Measurements from ENCODE around the gene CNTNAP4. TPM values are rescaled to one million over a fixed set of nuclear protein-coding genes. Genes with fewer than 3 reads are reported as not detected.

Gene CNTNAP4
- total RNA-seq, 1 experiment from 2014 or later, result not detected

DNA sequence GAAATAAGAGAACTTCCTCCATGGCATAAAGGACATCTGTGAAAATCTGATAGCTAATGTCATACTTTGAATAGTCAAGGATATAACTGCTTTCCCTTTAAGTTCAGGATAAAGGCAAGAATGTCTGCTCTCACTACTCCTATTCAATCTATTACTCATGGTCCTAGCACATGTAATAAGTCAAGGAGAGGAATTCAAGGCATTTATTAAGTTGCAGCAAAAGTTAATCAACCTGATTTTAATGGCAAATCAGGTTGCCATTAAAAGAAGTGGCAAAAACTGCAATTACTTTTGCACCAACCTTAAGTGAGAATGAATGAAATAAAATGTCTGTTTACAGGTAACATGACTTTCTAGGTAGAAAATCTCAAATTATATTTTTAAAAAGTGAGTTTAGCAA, 225.9 kb downstream of the CNTNAP4 start:
- TF ChIP-seq EZH2phosphoT487 (IDR thresholded peaks at IDR 0.05; ENCODE audit: borderline replicate concordance, low read length), result no peak
- TF ChIP-seq, protein P1, sequence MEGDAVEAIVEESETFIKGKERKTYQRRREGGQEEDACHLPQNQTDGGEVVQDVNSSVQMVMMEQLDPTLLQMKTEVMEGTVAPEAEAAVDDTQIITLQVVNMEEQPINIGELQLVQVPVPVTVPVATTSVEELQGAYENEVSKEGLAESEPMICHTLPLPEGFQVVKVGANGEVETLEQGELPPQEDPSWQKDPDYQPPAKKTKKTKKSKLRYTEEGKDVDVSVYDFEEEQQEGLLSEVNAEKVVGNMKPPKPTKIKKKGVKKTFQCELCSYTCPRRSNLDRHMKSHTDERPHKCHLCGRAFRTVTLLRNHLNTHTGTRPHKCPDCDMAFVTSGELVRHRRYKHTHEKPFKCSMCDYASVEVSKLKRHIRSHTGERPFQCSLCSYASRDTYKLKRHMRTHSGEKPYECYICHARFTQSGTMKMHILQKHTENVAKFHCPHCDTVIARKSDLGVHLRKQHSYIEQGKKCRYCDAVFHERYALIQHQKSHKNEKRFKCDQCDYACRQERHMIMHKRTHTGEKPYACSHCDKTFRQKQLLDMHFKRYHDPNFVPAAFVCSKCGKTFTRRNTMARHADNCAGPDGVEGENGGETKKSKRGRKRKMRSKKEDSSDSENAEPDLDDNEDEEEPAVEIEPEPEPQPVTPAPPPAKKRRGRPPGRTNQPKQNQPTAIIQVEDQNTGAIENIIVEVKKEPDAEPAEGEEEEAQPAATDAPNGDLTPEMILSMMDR (conservative IDR thresholded peaks at IDR 0.05; ENCODE audit: low read depth, low read length), result no peak
- TF ChIP-seq EZH2 (IDR thresholded peaks at IDR 0.05; ENCODE audit: low read length, unreplicated experiment), result no peak
- intact Hi-C loops (cut with micrococcal nuclease), result no loop called here
- Histone ChIP-seq H3K27ac (ENCODE audit: low read length) (no peak overlapping the region), H4K20me1 (ENCODE audit: low read length) (no peaks in the 10 kb centered on the region), H3K27me3 (ENCODE audit: low read length) (no peaks in the 10 kb centered on the region), H3F3A (ENCODE audit: low read length, unreplicated experiment) (no peaks in the 10 kb centered on the region), H3K9ac (ENCODE audit: low read length) (no peak overlapping the region), H3K36me3 (ENCODE audit: low read depth, low read length) (no peaks in the 10 kb centered on the region), H3K4me3 (ENCODE audit: low read length) (no peak overlapping the region), H3K9me2 (replicated peaks; ENCODE audit: low read length) (no peaks in the 10 kb centered on the region), H2AFZ (ENCODE audit: low read length) (no peak overlapping the region), H3K4me1 (ENCODE audit: insufficient read depth, low read length) (no peaks in the 10 kb centered on the region), H3K79me2 (ENCODE audit: low read length) (no peaks in the 10 kb centered on the region), H3K9me3 (ENCODE audit: low read length) (no peaks in the 10 kb centered on the region), H3K4me2 (ENCODE audit: low read length) (no peak overlapping the region)
- ChIA-PET CTCF (no interaction called here), POLR2A (ENCODE audit: unreplicated experiment) (no interaction called here)
- no TSS peak for BruUV-seq (replicated peaks)
- ATAC-seq (no peak), DNase-seq (no peak)

DNA sequence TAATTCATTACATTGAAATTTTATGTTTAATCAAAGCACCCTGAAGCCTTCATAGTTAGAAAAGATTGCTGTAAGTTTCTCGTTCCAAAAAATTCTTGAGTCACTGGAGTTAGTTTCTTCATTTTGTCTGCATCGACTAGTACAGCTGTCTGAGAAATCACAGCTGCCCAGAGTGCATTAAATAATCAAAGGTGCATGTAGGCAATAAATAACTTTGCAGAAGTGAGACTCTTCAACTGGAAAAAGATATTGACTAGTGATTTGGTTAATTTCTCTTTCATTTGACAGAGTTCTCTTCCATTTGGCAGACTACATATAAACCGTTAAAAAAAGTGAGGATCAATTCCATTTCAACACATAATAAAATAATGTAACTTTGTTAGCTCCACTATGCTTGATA, 234.0 kb downstream of the CNTNAP4 start:
- Histone ChIP-seq H3K4me3 (ENCODE audit: low read length) (no peak overlapping the region), H4K20me1 (ENCODE audit: low read length) (no peaks in the 10 kb centered on the region), H3K27ac (ENCODE audit: low read length) (no peak overlapping the region), H2AFZ (ENCODE audit: low read length) (no peak overlapping the region), H3K79me2 (ENCODE audit: low read length) (no peaks in the 10 kb centered on the region), H3K9ac (ENCODE audit: low read length) (no peak overlapping the region), H3K36me3 (ENCODE audit: low read depth, low read length) (no peaks in the 10 kb centered on the region), H3K4me1 (ENCODE audit: insufficient read depth, low read length) (no peaks in the 10 kb centered on the region), H3K4me2 (ENCODE audit: low read length) (no peak overlapping the region), H3K9me3 (ENCODE audit: low read length) (no peaks in the 10 kb centered on the region), H3K9me2 (replicated peaks; ENCODE audit: low read length) (no peaks in the 10 kb centered on the region), H3K27me3 (ENCODE audit: low read length) (peaks cover 5% of the 10 kb centered on the region; the same call in 1 of the 2 replicates), H3F3A (ENCODE audit: low read length, unreplicated experiment) (no peaks in the 10 kb centered on the region)
- ChIA-PET POLR2A (ENCODE audit: unreplicated experiment) (no interaction called here), CTCF (no interaction called here)
- no peak for DNase-seq
- TF ChIP-seq, protein P1 (conservative IDR thresholded peaks at IDR 0.05; ENCODE audit: low read depth, low read length), result no peak
- TF ChIP-seq EZH2 (IDR thresholded peaks at IDR 0.05; ENCODE audit: low read length, unreplicated experiment) (no peak), EZH2phosphoT487 (IDR thresholded peaks at IDR 0.05; ENCODE audit: borderline replicate concordance, low read length) (no peak)
- no peak for ATAC-seq
- intact Hi-C loops (cut with micrococcal nuclease), result no loop called here
- no TSS peak for BruUV-seq (replicated peaks)

DNA sequence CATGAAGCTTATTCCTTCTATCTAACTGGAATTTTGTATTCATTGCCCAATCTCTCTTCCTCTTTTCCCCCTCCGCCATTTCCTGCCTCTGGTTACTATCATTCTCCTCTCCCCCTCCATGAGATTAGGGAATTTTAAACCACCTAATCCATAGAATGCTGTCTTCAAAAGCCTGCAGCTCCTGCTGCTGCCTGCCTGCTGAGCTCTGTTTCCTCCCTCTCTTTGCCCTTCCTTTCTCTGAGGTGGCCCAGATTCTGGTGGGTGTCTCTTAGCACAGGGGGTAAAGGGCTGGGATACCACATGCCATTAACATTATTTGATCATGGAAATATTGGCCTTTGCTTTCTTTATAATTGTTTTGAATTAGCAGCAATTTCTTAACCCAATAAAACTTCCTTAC, 241.6 kb downstream of the CNTNAP4 start:
- no TSS peak for BruUV-seq (replicated peaks)
- Histone ChIP-seq H3K9me3 (ENCODE audit: low read length) (no peaks in the 10 kb centered on the region), H3K4me2 (ENCODE audit: low read length) (no peak overlapping the region), H4K20me1 (ENCODE audit: low read length) (no peaks in the 10 kb centered on the region), H3K4me1 (ENCODE audit: insufficient read depth, low read length) (no peaks in the 10 kb centered on the region), H3K9ac (ENCODE audit: low read length) (no peak overlapping the region), H3F3A (ENCODE audit: low read length, unreplicated experiment) (no peaks in the 10 kb centered on the region), H3K27me3 (ENCODE audit: low read length) (peaks cover 32% of the 10 kb centered on the region), H3K27ac (ENCODE audit: low read length) (no peak overlapping the region), H3K79me2 (ENCODE audit: low read length) (no peaks in the 10 kb centered on the region), H3K9me2 (replicated peaks; ENCODE audit: low read length) (no peaks in the 10 kb centered on the region), H2AFZ (ENCODE audit: low read length) (no peak overlapping the region), H3K4me3 (ENCODE audit: low read length) (no peak overlapping the region), H3K36me3 (ENCODE audit: low read depth, low read length) (no peaks in the 10 kb centered on the region)
- POLR2A ChIA-PET (ENCODE audit: unreplicated experiment), result no interaction called here
- intact Hi-C loops (cut with micrococcal nuclease), result no loop called here
- TF ChIP-seq EZH2phosphoT487 (IDR thresholded peaks at IDR 0.05; ENCODE audit: borderline replicate concordance, low read length), result no peak
- TF ChIP-seq EZH2 (IDR thresholded peaks at IDR 0.05; ENCODE audit: low read length, unreplicated experiment), result no peak
- TF ChIP-seq, protein P1 (conservative IDR thresholded peaks at IDR 0.05; ENCODE audit: low read depth, low read length), result no peak
- CTCF ChIA-PET, result no interaction called here
- no peak for DNase-seq
- no peak for ATAC-seq

Data from PC-3 (cell line).